SK-N-SH (cell line): ENCODE data around the gene RBBP5.

Experiments
- MXI1 ChIP-seq: IDR thresholded peaks from 2 replicates; pipeline ENCODE4 v1.6.1; 2012; ENCODE audit warnings: mild to moderate bottlenecking, low read depth, low read length, improper control_type of control experiment
- SIN3A ChIP-seq: IDR thresholded peaks from 2 replicates; pipeline ENCODE4 v1.6.1; 2012; ENCODE audit warnings: low read depth, mild to moderate bottlenecking, low read length, moderate library complexity, borderline replicate concordance
- SMC3 ChIP-seq: IDR thresholded peaks from 2 replicates; pipeline ENCODE4 v1.6.1; 2012; ENCODE audit warnings: low read depth, low read length, improper control_type of control experiment
- TF ChIP-seq, protein P1 (sequence below): fragments of 200-600 bp; sonication (generic); IDR thresholded peaks from 2 replicates; pipeline ENCODE4 v1.6.1; 2017; ENCODE audit warnings: antibody characterized with exemption, mild to moderate bottlenecking, moderate library complexity
- TF ChIP-seq, protein P2 (sequence below): IDR thresholded peaks from 2 replicates; pipeline ENCODE4 v1.4.0; 2012; ENCODE audit warnings: low read depth, borderline replicate concordance

DNA sequence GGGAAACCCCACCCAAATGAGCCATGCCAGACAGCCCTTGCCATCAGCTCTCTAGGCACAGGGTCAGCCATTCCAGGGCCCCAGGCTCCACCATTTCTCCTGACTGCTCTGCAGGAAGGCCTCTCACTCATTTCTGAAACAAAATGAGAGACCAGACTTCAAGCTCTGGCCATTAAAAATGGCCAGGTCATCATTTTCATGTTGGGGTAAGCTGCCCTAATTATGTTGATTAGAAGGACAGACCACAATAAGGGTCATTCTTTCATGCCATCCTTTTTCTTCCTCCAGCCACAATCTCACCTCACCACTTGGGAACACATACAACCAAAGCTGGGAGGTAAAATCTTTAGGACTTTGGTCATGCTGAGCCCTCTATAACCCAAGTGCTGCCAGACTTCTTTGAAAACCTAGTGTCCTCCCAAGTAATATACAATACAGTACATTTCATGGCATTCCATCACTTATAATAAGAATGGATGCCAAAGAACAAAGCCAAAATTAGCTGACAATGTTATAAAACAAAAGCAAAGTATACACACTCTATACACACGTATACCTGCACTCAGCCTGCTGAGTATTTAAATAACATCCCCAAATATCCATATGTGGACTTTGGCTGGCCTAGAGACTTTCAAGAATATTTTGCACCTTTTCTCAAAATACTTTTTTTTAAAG, 22.4 kb upstream of the RBBP5 start:
- TF ChIP-seq, protein P1, sequence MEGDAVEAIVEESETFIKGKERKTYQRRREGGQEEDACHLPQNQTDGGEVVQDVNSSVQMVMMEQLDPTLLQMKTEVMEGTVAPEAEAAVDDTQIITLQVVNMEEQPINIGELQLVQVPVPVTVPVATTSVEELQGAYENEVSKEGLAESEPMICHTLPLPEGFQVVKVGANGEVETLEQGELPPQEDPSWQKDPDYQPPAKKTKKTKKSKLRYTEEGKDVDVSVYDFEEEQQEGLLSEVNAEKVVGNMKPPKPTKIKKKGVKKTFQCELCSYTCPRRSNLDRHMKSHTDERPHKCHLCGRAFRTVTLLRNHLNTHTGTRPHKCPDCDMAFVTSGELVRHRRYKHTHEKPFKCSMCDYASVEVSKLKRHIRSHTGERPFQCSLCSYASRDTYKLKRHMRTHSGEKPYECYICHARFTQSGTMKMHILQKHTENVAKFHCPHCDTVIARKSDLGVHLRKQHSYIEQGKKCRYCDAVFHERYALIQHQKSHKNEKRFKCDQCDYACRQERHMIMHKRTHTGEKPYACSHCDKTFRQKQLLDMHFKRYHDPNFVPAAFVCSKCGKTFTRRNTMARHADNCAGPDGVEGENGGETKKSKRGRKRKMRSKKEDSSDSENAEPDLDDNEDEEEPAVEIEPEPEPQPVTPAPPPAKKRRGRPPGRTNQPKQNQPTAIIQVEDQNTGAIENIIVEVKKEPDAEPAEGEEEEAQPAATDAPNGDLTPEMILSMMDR, result no peak
- TF ChIP-seq SIN3A, result no peak
- TF ChIP-seq, protein P2, sequence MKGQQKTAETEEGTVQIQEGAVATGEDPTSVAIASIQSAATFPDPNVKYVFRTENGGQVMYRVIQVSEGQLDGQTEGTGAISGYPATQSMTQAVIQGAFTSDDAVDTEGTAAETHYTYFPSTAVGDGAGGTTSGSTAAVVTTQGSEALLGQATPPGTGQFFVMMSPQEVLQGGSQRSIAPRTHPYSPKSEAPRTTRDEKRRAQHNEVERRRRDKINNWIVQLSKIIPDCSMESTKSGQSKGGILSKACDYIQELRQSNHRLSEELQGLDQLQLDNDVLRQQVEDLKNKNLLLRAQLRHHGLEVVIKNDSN, result no peak
- TF ChIP-seq MXI1, result no peak
- no peak for TF ChIP-seq SMC3
